Right lobe of liver (tissue), 6 donors: ENCODE measurements around the gene PRKAG2. TPM values are rescaled to one million over a fixed set of nuclear protein-coding genes. Genes with fewer than 3 reads are reported as not detected.

Experiments used
- ATAC-seq, 4 donors: fragments of 200-7000 bp; cut with Tn5 transposase; one replicate each; pipeline ENCODE4 v1.9.1; 2020; ENCODE audit warnings: mild to moderate bottlenecking in 4 of 4, moderate library complexity in 4 of 4
- DNase-seq, 3 donors: peaks; one replicate each; pipeline ENCODE4 v3.0.0-alpha.2; 2020
- H3K27ac ChIP-seq, 3 donors: fragments of 200-600 bp; one replicate each; pipeline ENCODE4 v1.8.0; 2022
- H3K27me3 ChIP-seq, 2 donors: fragments of 200-600 bp; one replicate each; pipeline ENCODE4 v1.8.0; 2022
- H3K36me3 ChIP-seq, 4 donors: fragments of 200-600 bp; sonication (generic) in 1 of 4; one replicate each; pipeline versions ENCODE4 v1.5.1 to v1.8.0; 2017 to 2022; ENCODE audit warnings: control low read depth in 1 of 4
- H3K4me1 ChIP-seq, 4 donors: fragments of 200-600 bp; sonication (generic) in 1 of 4; one replicate each; pipeline versions ENCODE4 v1.5.1 to v1.8.0; 2017 to 2022; ENCODE audit warnings: control low read depth in 1 of 4
- H3K4me3 ChIP-seq, 3 donors: fragments of 200-600 bp; one replicate each; pipeline ENCODE4 v1.8.0; 2022
- H3K9me3 ChIP-seq, 4 donors: fragments of 200-600 bp; sonication (generic) in 1 of 4; one replicate each; pipeline versions ENCODE4 v1.5.1 to v1.8.0; 2017 to 2022; ENCODE audit warnings: control low read depth in 1 of 4
- POLR2A ChIP-seq: fragments of 450-650 bp; IDR thresholded peaks from one replicate; pipeline ENCODE4 v1.6.1; 2017; ENCODE audit warnings: antibody characterized with exemption, mild to moderate bottlenecking
- WGBS: methylation state at CpG from one replicate; pipeline ENCODE4 v1.1.6; 2018; ENCODE audit warnings: low coverage, low lambda C conversion rate; ENCODE audit not compliant: insufficient coverage; ENCODE audit errors: missing lambda C conversion rate; 5-methylcytosine and 5-hydroxymethylcytosine counted together
- intact Hi-C, 2 donors: fragments of 100-400 bp; cut with DNase I; formaldehyde crosslinking; loops; one replicate each; pipeline versions ENCODE4 v1.11.2 to v1.14.1; 2022
- total RNA-seq, 6 experiments: library from RNA; depleted of rRNA in 2 of 6; stranded (reverse); fragments of >200 nt in 2 of 6; fragmentation: NEBNext Ultra II Directional in 3 of 6; extraction: Animal tissue kit (Norgen Biotek cat#: 25700) in 3 of 6; gene quantifications; one replicate each; pipeline versions ENCODE4 v1.1.0 to v1.2.4, GENCODE V29; 2016 to 2023
- TF ChIP-seq, protein P1 (sequence below), 4 donors: fragments of 200-600 bp in 3 of 4; fragments of 450-650 bp in 1 of 4; IDR thresholded peaks; one replicate each; pipeline versions ENCODE4 v1.5.1 to v1.8.0; 2016 to 2022; ENCODE audit warnings: antibody characterized with exemption in 4 of 4, mild to moderate bottlenecking in 2 of 4
- donor health status: DM: no; HTN: yes; CAD: no.
- donor health status: DM: no; HTN: no; CAD: no.
- donor health status: DM: no; HTN: no; CAD: no.
- donor health status: DM: no; HTN: yes; CAD: no.
- donor health status: DM: no; HTN: yes; CAD: no.

PRKAG2 gene
- total RNA-seq, 6 experiments from 2014 or later: 20.6 to 63.6 (median 29.5) TPM

DNA sequence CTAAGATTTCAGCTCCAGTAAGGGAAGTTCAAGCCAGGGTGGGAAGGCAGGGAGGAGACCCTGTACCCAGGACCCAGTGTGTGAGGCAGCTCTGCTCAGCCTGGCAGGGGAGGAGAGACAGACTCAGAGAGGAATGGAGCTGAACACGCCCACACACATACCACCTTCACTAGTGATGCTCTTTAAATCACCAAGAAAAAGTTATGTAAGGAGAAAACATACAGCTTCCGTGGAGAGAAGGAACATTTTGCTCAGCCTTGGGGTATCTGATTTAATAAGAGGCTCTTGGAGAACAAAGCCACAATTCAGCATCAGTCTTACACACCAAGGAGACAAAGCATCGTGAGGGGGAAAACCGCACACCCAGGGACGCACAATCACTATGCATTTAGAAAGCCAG, 62.9 kb downstream of the PRKAG2 start:
- Histone ChIP-seq H3K9me3 (no peaks in the 10 kb centered on the region), H3K27me3 (no peaks in the 10 kb centered on the region), H3K4me3 (no peak overlapping the region), H3K27ac (no peak overlapping the region), H3K4me1 (peaks cover 0 to 30% (median 5%) of the 10 kb centered on the region in 4 donors), H3K36me3 (no peaks in the 10 kb centered on the region)
- no peak for ATAC-seq
- peak in 2 of 3 donors; percentile 7 to 18 for DNase-seq
- TF ChIP-seq POLR2A: no peak
- TF ChIP-seq, protein P1, sequence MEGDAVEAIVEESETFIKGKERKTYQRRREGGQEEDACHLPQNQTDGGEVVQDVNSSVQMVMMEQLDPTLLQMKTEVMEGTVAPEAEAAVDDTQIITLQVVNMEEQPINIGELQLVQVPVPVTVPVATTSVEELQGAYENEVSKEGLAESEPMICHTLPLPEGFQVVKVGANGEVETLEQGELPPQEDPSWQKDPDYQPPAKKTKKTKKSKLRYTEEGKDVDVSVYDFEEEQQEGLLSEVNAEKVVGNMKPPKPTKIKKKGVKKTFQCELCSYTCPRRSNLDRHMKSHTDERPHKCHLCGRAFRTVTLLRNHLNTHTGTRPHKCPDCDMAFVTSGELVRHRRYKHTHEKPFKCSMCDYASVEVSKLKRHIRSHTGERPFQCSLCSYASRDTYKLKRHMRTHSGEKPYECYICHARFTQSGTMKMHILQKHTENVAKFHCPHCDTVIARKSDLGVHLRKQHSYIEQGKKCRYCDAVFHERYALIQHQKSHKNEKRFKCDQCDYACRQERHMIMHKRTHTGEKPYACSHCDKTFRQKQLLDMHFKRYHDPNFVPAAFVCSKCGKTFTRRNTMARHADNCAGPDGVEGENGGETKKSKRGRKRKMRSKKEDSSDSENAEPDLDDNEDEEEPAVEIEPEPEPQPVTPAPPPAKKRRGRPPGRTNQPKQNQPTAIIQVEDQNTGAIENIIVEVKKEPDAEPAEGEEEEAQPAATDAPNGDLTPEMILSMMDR (IDR thresholded peaks at IDR 0.05): no peak
- WGBS: 86% methylated on average over 1 of the region's 5 CpGs
- intact Hi-C loops: no loop called here

DNA sequence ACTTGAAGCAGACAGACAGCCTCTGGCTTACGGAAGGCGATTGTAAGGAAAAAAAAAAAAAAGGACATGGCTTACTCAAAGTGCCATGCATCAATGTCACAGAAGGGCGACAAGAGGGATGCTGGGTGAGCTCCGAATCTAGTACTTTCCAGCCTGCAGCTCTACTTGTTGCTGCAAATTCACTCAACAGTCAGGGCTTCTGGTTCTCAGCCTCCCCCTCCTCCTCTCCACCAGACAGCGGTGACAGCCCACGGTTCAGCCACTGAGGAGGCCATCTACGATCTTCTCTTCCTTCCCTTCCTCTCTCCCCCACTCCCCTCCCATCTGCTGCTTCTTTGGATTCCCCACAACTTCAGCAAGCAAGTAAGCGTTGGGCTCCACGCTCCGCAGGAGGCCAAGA, 63.5 kb downstream of the PRKAG2 start:
- Histone ChIP-seq H3K4me1 (peaks cover 0 to 30% (median 5%) of the 10 kb centered on the region in 4 donors), H3K9me3 (no peaks in the 10 kb centered on the region), H3K4me3 (no peak overlapping the region), H3K27me3 (no peaks in the 10 kb centered on the region), H3K36me3 (no peaks in the 10 kb centered on the region), H3K27ac (no peak overlapping the region)
- DNase-seq (peak in 1 of 3 donors; percentile 9), ATAC-seq (no peak)
- TF ChIP-seq, protein P1 (IDR thresholded peaks at IDR 0.05): no peak
- TF ChIP-seq POLR2A: no peak
- intact Hi-C loops: no loop called here
- 85% methylated on average over 8 of the region's 10 CpGs for WGBS

DNA sequence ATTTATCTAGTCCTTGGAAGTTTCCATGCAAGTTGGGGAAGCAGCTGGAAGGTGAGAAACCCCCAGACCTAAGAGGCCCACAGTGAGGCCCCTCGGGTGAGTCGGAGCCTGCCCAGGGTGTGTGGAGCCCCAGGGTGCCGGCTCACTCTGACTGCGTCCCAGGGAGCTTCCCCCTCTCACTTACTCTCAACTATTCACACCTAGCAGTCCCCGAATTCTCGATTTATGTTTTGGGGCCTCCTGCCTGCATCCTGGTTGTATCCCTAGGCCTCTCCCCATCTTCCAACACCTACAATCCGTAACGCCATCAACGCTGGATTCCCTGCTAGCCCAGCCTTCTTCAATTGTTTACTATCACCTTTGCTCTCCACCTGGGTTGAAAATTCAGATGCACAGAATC, 63.9 kb downstream of the PRKAG2 start:
- 64% methylated on average over 6 of the region's 9 CpGs for WGBS
- Histone ChIP-seq H3K27me3 (no peaks in the 10 kb centered on the region), H3K36me3 (no peaks in the 10 kb centered on the region), H3K9me3 (no peaks in the 10 kb centered on the region), H3K4me3 (no peak overlapping the region), H3K27ac (no peak overlapping the region), H3K4me1 (peaks cover 0 to 29% (median 6%) of the 10 kb centered on the region in 4 donors)
- peak in 2 of 3 donors; percentile 5 to 42 for DNase-seq
- TF ChIP-seq POLR2A: no peak
- TF ChIP-seq, protein P1 (IDR thresholded peaks at IDR 0.05): no peak
- ATAC-seq: no peak
- intact Hi-C loops: no loop called here

DNA sequence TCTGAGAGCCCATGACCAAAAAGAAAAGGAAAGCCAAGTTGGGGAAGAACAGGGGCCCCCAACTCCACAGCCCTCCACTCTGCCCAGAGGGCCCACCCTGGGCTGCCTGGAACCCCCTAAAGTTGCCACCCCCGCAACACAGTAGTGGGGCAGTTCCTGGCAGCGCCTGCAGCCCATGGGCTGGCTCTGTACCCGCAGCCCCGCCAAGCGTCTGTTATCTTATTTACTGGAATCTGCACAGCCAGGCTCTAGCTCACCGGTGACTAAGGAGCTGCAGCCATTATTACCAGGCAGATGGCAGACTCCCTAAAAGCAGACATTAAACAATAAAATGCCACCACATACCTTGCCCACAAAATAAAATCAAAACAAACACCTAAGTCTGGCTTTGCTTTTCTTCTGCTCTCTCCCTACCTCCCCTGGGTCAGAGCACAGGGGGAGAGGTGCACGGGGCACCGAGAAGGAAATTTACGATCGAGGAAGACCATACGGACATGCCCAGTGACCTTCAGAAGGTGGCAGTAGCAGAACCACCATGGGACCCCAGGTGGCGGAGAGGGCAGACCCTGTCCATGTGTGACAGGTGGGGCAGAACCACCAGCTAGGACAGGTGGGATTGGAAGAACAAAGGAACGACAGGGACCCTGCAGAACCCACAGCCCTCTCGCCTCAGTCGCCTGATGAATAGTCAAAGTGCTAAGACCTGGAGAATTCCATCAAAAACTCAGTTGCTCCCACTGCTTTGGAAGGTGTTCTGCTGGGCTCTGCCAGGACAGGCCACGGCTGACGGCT, 66.3 kb downstream of the PRKAG2 start:
- ATAC-seq: peak in 3 of 4 donors; percentile 7 to 56 (median 42)

More for the DNA sequence above, 66.3 kb downstream of the PRKAG2 start:
- WGBS: 72% methylated on average over 12 of the region's 17 CpGs
- TF ChIP-seq POLR2A: no peak
- TF ChIP-seq, protein P1 (IDR thresholded peaks at IDR 0.05): no peak
- Histone ChIP-seq H3K9me3 (no peaks in the 10 kb centered on the region), H3K36me3 (no peaks in the 10 kb centered on the region), H3K27me3 (no peaks in the 10 kb centered on the region), H3K4me3 (no peak overlapping the region), H3K27ac (peak overlapping the region in 1 of 3 donors; percentile 53), H3K4me1 (peaks cover 0 to 48% (median 15%) of the 10 kb centered on the region in 4 donors)
- DNase-seq: peak in 1 of 3 donors; percentile 53
- intact Hi-C loops: no loop called here
